HepG2 (cell line): ENCODE data around the gene SDK1. TPM values are rescaled to one million over a fixed set of nuclear protein-coding genes. Genes with fewer than 3 reads are reported as not detected.

Experiments
- ATAC-seq: fragments of 200-7000 bp; cut with Tn5 transposase; 3 replicates; pipeline ENCODE4 v1.9.1; 2020; ENCODE audit warnings: mild to moderate bottlenecking, moderate library complexity
- BruUV-seq: library from RNA; stranded (reverse); fragments of 400-500 nt; replicated peaks from 2 replicates; lab custom pipeline; 2021; lab: Mats Ljungman, UMichigan
- CTCF ChIA-PET: fragments of 300-600 bp; formaldehyde crosslinking; extraction: SDS; loops from one replicate; lab custom pipeline; 2021; ENCODE audit warnings: low total read pairs, inconsistent platforms, low intra/inter-chr PET ratio; lab: Yijun Ruan, JAX
- POLR2A ChIA-PET: fragments of 350-600 bp; sonication (Branson Sonifier 250); formaldehyde crosslinking; loops from one replicate; lab custom pipeline; 2020; ENCODE audit warnings: antibody characterized with exemption, inconsistent platforms; lab: Yijun Ruan, JAX
- DNase-seq: peaks from one replicate; pipeline ENCODE4 v3.0.0-alpha.2; 2015; ENCODE audit warnings: low spot score
- FAIRE-seq: peaks from 3 replicates; lab custom pipeline; 2011; peaks lifted over from hg19 to GRCh38; lab: Jason Lieb, UNC
- H2AFZ ChIP-seq: one replicate; pipeline ENCODE4 v1.6.1; 2011; ENCODE audit warnings: low read length, inconsistent platforms
- H3K27ac ChIP-seq: fragments of 300-600 bp; 3 replicates; pipeline ENCODE4 v1.8.0; 2011; ENCODE audit warnings: mixed run types, mild to moderate bottlenecking, mixed read lengths, low read length, inconsistent platforms; ENCODE audit not compliant: insufficient read depth; ENCODE audit errors: extremely low read length
- H3K27me3 ChIP-seq, 2 experiments: fragments of 200-600 bp in 1 of 2; 2 replicates in 1 of 2; 3 replicates in 1 of 2; pipeline versions ENCODE4 v1.6.0 to v1.8.0; 2011; ENCODE audit warnings: low read length in 2 of 2, mild to moderate bottlenecking in 2 of 2, moderate library complexity in 2 of 2, inconsistent platforms in 1 of 2; ENCODE audit not compliant: insufficient read depth in 2 of 2, control insufficient read depth in 1 of 2
- H3K36me3 ChIP-seq, 2 experiments: fragments of 200-600 bp in 1 of 2; replicated peaks in 1 of 2; 2 replicates in 1 of 2; 3 replicates in 1 of 2; pipeline versions ENCODE4 v1.5.1 to v1.8.0; 2011; ENCODE audit warnings: low read length in 2 of 2, inconsistent platforms in 1 of 2; ENCODE audit not compliant: insufficient read depth in 2 of 2, control insufficient read depth in 1 of 2
- H3K4me1 ChIP-seq: 2 replicates; pipeline ENCODE4 v1.5.1; 2012; ENCODE audit warnings: low read length, inconsistent platforms; ENCODE audit not compliant: insufficient read depth
- H3K4me2 ChIP-seq: 2 replicates; pipeline ENCODE4 v1.6.0; 2011; ENCODE audit warnings: low read depth, low read length, inconsistent platforms
- H3K4me3 ChIP-seq, 3 experiments: fragments of 200-600 bp in 1 of 3; sonication (generic), shearing (Covaris generic) in 1 of 3; replicated peaks in 1 of 3; 2 replicates each; pipeline ENCODE4 v1.5.1; 2011 to 2016; ENCODE audit warnings: low read length in 3 of 3, inconsistent platforms in 2 of 3, low read depth in 2 of 3, mild to moderate bottlenecking in 2 of 3, control low read depth in 1 of 3, mixed read lengths in 1 of 3; ENCODE audit not compliant: insufficient read depth in 1 of 3
- H3K79me2 ChIP-seq: one replicate; pipeline ENCODE4 v1.6.1; 2011; ENCODE audit warnings: low read length, inconsistent platforms; ENCODE audit not compliant: insufficient read depth
- H3K9ac ChIP-seq: 2 replicates; pipeline ENCODE4 v1.6.0; 2011; ENCODE audit warnings: mild to moderate bottlenecking, low read depth, low read length, inconsistent platforms; ENCODE audit not compliant: insufficient read depth
- H3K9me3 ChIP-seq: 2 replicates; pipeline ENCODE4 v1.5.1; 2012; ENCODE audit warnings: mild to moderate bottlenecking, low read length
- H4K20me1 ChIP-seq: 2 replicates; pipeline ENCODE4 v1.6.0; 2011; ENCODE audit warnings: inconsistent platforms, mild to moderate bottlenecking, low read length, moderate library complexity; ENCODE audit not compliant: insufficient read depth
- FOXP1 ChIP-seq, 2 experiments: fragments of 450-650 bp in 1 of 2; IDR thresholded peaks; 2 replicates each; pipeline ENCODE4 v1.6.1; 2017 to 2018; ENCODE audit warnings: antibody characterized with exemption in 1 of 2
- HCFC1 ChIP-seq: fragments of 150-350 bp; IDR thresholded peaks from 2 replicates; pipeline ENCODE4 v1.6.1; 2014; ENCODE audit warnings: low read depth, low read length
- HMG20A ChIP-seq: IDR thresholded peaks from 2 replicates; pipeline ENCODE4 v1.6.1; 2016; ENCODE audit warnings: borderline replicate concordance
- STAG1 ChIP-seq: sonication (generic); formaldehyde crosslinking; IDR thresholded peaks from 2 replicates; pipeline ENCODE4 v1.4.0; 2020; ENCODE audit warnings: missing genetic modification reagents
- TIGD3 ChIP-seq: sonication (generic); formaldehyde crosslinking; IDR thresholded peaks from 2 replicates; pipeline ENCODE4 v1.5.1; 2020; ENCODE audit warnings: mild to moderate bottlenecking, missing genetic modification reagents, borderline replicate concordance
- YEATS2 ChIP-seq: sonication (generic); formaldehyde crosslinking; IDR thresholded peaks from 2 replicates; pipeline ENCODE4 v1.4.0; 2020; ENCODE audit warnings: missing genetic modification reagents, borderline replicate concordance
- ZBTB3 ChIP-seq: sonication (generic); formaldehyde crosslinking; IDR thresholded peaks from 2 replicates; pipeline ENCODE4 v1.4.0; 2020; ENCODE audit warnings: low read depth, mild to moderate bottlenecking, moderate library complexity, missing genetic modification reagents, borderline replicate concordance
- ZFX ChIP-seq: sonication (generic); formaldehyde crosslinking; IDR thresholded peaks from 2 replicates; pipeline ENCODE4 v1.4.0; 2020; ENCODE audit warnings: mild to moderate bottlenecking, low read depth, missing genetic modification reagents, moderate library complexity
- ZNF737 ChIP-seq: sonication (generic); formaldehyde crosslinking; IDR thresholded peaks from 2 replicates; pipeline ENCODE4 v1.5.0; 2020; ENCODE audit warnings: missing genetic modification reagents, mild to moderate bottlenecking, borderline replicate concordance
- ZNF746 ChIP-seq: sonication (generic); formaldehyde crosslinking; IDR thresholded peaks from 2 replicates; pipeline ENCODE4 v1.8.0; 2022; ENCODE audit warnings: mild to moderate bottlenecking, missing genetic modification reagents
- ZNF782 ChIP-seq: sonication (generic); formaldehyde crosslinking; IDR thresholded peaks from 2 replicates; pipeline ENCODE4 v1.4.0; 2020; ENCODE audit warnings: missing genetic modification reagents, mild to moderate bottlenecking, borderline replicate concordance
- ZSCAN9 ChIP-seq: IDR thresholded peaks from 2 replicates; pipeline ENCODE4 v1.6.1; 2016; ENCODE audit warnings: borderline replicate concordance
- WGBS: methylation state at CpG from one replicate; pipeline ENCODE4 v1.1.6; 2017; ENCODE audit warnings: low lambda C conversion rate; 5-methylcytosine and 5-hydroxymethylcytosine counted together
- in situ Hi-C: cut with HindIII; loops from 2 replicates; pipeline ENCODE4 v1.10.0; 2017; ENCODE audit warnings: low pct_unique_long_range_greater_than_20kb; ENCODE audit not compliant: extremely low pct_ligation_motif_present
- intact Hi-C: fragments of 100-400 bp; cut with micrococcal nuclease; formaldehyde crosslinking; loops from one replicate; pipeline ENCODE4 v1.10.0; 2022; ENCODE audit not compliant: unreplicated experiment
- polyA plus RNA-seq, 8 experiments: library from polyadenylated mRNA; depleted of rRNA in 3 of 8; stranded (reverse) in 7 of 8; unstranded in 1 of 8; fragments of >200 nt; fragmentation: Illumina TruSeq in 4 of 8; extraction: Trizol in 4 of 8; gene quantifications; 2 replicates each; pipeline versions ENCODE4 v1.2.1 to v1.2.3, GENCODE V29; 2011 to 2016; ENCODE audit warnings: low read depth in 4 of 8, missing spikeins in 1 of 8, mixed read lengths in 1 of 8; ENCODE audit not compliant: insufficient read depth in 1 of 8
- total RNA-seq, 5 experiments: library from RNA; depleted of rRNA; stranded (reverse); fragments of >200 nt; fragmentation: Illumina TruSeq; extraction: Trizol; gene quantifications; 2 replicates each; pipeline ENCODE4 v1.2.3, GENCODE V29; 2016; ENCODE audit warnings: low read depth in 1 of 5
- TF ChIP-seq, protein P1 (sequence below): sonication (generic); formaldehyde crosslinking; conservative IDR thresholded peaks from 2 replicates; pipeline ENCODE4 v1.4.0; 2020; ENCODE audit warnings: missing genetic modification reagents

Gene SDK1
- total and polyA plus RNA-seq, 2 of the 13 experiments (the other 11 are each of a cell fraction or from before 2014, with no cell fraction given), result 0.35 to 2.4 TPM

DNA sequence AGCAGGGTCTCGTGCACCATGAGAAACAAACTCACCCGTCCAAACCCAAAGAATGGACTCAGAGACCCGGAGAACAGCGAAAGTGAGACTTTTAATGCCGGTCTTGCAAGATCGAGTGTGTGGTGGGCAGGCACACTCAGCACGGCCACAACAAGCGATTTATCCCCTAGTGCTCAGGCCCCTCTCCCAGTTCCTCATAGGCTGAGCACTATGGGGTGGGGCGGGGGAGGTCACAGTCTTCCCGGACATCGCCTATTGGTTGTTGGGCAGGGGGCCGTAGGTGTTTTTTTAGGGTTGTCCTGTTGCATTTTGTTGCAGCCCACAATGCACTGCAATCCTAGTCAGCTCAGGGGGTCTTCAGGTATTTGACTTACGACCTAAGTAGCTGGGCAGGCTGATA is 772.7 kb downstream of the SDK1 start (continued):
- TF ChIP-seq ZNF746 (CRISPR knock-in tag) (no peak), ZSCAN9 (CRISPR knock-in tag) (no peak), ZNF782 (no peak), HCFC1 (no peak)

GRCh38 chr7:4074407-4074806 is 773.4 kb downstream of the SDK1 start:
- WGBS, result 81% methylated on average over 8 of the region's 8 CpGs
- H3K9me3 ChIP-seq, result no peaks in the 10 kb centered on the region
- no peak overlapping the region for H3K27ac ChIP-seq
- in situ Hi-C loops (no loop called here), intact Hi-C loops (no loop called here)
- BruUV-seq, result no TSS peak
- H3K9ac ChIP-seq, result no peak overlapping the region
- DNase-seq (no peak), ATAC-seq (no peak), FAIRE-seq (no peak)
- no peak for TF ChIP-seq YEATS2 (CRISPR knock-in tag)
- no peak for TF ChIP-seq FOXP1 (IDR thresholded peaks at IDR 0.05)
- no peak for TF ChIP-seq FOXP1 (CRISPR knock-in tag; IDR thresholded peaks at IDR 0.05)
- H3K79me2 ChIP-seq, result no peaks in the 10 kb centered on the region
- ChIA-PET POLR2A (no interaction called here), CTCF (no interaction called here)
- no peaks in the 10 kb centered on the region for H3K36me3 ChIP-seq
- H3K4me2 ChIP-seq, result no peak overlapping the region
- H4K20me1 ChIP-seq, result no peaks in the 10 kb centered on the region
- no peaks in the 10 kb centered on the region for H3K27me3 ChIP-seq
- no peak overlapping the region for H2AFZ ChIP-seq
- no peak overlapping the region for H3K4me3 ChIP-seq
- no peaks in the 10 kb centered on the region for H3K4me1 ChIP-seq

DNA sequence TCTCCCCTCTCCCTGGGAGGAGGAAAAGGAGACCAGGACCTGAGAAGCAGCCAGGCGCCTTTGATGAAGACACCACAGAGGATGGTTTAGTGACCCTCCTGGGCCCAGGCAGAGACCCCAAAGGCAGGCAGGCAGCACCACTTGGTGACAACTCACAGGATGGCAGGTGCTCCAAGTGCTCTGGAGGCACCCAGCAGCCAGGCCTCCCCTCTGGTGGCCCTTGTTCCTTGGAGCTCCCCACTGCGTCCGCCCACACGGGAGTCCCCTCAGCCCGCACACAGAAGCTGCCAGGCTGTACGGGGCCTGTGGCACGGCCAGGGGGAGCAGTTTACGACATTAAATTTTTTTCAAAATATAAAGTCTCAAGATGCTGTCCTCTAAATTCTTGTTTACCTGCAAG is 773.9 kb downstream of the SDK1 start:
- CTCF ChIA-PET, result no interaction called here
- TF ChIP-seq, protein P1, sequence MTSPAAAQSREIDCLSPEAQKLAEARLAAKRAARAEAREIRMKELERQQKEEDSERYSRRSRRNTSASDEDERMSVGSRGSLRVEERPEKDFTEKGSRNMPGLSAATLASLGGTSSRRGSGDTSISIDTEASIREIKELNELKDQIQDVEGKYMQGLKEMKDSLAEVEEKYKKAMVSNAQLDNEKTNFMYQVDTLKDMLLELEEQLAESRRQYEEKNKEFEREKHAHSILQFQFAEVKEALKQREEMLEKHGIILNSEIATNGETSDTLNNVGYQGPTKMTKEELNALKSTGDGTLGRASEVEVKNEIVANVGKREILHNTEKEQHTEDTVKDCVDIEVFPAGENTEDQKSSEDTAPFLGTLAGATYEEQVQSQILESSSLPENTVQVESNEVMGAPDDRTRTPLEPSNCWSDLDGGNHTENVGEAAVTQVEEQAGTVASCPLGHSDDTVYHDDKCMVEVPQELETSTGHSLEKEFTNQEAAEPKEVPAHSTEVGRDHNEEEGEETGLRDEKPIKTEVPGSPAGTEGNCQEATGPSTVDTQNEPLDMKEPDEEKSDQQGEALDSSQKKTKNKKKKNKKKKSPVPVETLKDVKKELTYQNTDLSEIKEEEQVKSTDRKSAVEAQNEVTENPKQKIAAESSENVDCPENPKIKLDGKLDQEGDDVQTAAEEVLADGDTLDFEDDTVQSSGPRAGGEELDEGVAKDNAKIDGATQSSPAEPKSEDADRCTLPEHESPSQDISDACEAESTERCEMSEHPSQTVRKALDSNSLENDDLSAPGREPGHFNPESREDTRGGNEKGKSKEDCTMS (CRISPR knock-in tag), result no peak
- no peak for TF ChIP-seq ZFX (CRISPR knock-in tag)
- no peak for TF ChIP-seq ZNF737
- no peak for TF ChIP-seq HMG20A (CRISPR knock-in tag)
- TF ChIP-seq ZBTB3 (CRISPR knock-in tag), result no peak
- TF ChIP-seq STAG1 (CRISPR knock-in tag), result 0 out of 2 replicates have a peak, but pooled peaks have one; percentile 11
- no peak for TF ChIP-seq TIGD3 (CRISPR knock-in tag)

More for the DNA sequence above, 773.9 kb downstream of the SDK1 start:
- no peaks in the 10 kb centered on the region for H4K20me1 ChIP-seq
- intact Hi-C loops, result no loop called here
- no peaks in the 10 kb centered on the region for H3K9me3 ChIP-seq
- no peaks in the 10 kb centered on the region for H3K27me3 ChIP-seq
- in situ Hi-C loops, result no loop called here
- no TSS peak for BruUV-seq
- WGBS, result 90% methylated on average over 4 of the region's 8 CpGs
- H3K9ac ChIP-seq, result no peak overlapping the region
- no peaks in the 10 kb centered on the region for H3K79me2 ChIP-seq
- no peak for FAIRE-seq
- H3K4me2 ChIP-seq, result no peak overlapping the region
- no peak overlapping the region for H2AFZ ChIP-seq
- POLR2A ChIA-PET, result no interaction called here
- DNase-seq, result no peak
- H3K4me1 ChIP-seq, result no peaks in the 10 kb centered on the region
- no peaks in the 10 kb centered on the region for H3K36me3 ChIP-seq
- no peak for ATAC-seq
- H3K4me3 ChIP-seq, result no peak overlapping the region
- no peak overlapping the region for H3K27ac ChIP-seq
